Stromal cell of bone marrow (primary cell): ENCODE results near the gene RNF169.

Source experiments
- DNase-seq: peaks from one replicate; pipeline ENCODE4 v3.0.0-alpha.2; 2012; ENCODE audit warnings: low read depth

RNF169 gene, protein sequence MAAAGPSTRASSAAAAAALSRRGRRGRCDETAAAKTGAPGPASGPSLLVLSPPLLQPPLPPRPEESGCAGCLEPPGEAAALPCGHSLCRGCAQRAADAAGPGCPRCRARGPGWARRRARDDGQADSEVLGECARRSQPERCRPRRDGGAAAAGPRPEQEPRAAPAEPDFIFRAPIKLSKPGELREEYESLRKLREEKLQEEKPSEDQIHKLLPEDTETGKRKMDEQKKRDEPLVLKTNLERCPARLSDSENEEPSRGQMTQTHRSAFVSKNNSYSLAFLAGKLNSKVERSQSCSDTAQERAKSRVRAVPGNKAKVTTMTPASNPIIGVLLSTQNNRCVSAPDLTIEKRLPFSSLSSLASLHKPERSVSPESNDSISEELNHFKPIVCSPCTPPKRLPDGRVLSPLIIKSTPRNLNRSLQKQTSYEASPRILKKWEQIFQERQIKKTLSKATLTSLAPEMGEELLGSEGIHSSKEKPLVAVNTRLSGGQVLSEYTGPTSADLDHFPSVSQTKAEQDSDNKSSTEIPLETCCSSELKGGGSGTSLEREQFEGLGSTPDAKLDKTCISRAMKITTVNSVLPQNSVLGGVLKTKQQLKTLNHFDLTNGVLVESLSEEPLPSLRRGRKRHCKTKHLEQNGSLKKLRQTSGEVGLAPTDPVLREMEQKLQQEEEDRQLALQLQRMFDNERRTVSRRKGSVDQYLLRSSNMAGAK

GRCh38 chr11:74748211-74749126 lies at the start of gene RNF169:
Gene RNF169, plus strand, starts transcription at chr11:74748849. Its CDS starts 32 bp downstream, at chr11:74748881.
- peak; percentile 94 for DNase-seq

GRCh38 chr11:74699615-74700396 lies 48.8 kb upstream of the RNF169 start:
- no peak for DNase-seq

GRCh38 chr11:74701351-74701750 lies 47.3 kb upstream of the RNF169 start:
- no peak for DNase-seq

GRCh38 chr11:74702383-74703007 lies 46.2 kb upstream of the RNF169 start:
- DNase-seq = peak; percentile 49

- no peak for DNase-seq
These were observed 45.4 kb upstream of the RNF169 start for GRCh38 chr11:74703211-74703610.

GRCh38 chr11:74707182-74707581 lies 41.5 kb upstream of the RNF169 start:
- no peak for DNase-seq

GRCh38 chr11:74707602-74708510 lies 40.8 kb upstream of the RNF169 start:
- DNase-seq = no peak

DNA sequence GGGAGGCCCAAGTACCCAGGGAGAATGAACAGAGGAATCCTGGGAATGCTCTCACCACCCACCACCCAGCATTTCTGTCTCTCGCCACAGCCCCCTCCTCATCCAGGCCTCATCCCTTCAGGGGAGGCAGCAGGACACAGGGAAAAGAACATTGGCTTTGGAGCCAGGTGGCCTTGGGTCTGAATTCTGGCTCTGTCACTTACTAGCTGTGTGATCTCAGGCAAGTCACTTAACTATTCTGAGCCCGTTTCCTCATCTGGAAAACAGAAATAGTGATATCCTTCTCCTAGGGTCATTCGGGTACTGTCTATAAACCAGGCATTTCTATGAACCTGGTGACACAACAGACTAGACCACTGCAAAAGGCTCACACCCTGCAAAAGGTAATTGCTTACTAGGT lies 39.5 kb upstream of the RNF169 start:
- no peak for DNase-seq

DNA sequence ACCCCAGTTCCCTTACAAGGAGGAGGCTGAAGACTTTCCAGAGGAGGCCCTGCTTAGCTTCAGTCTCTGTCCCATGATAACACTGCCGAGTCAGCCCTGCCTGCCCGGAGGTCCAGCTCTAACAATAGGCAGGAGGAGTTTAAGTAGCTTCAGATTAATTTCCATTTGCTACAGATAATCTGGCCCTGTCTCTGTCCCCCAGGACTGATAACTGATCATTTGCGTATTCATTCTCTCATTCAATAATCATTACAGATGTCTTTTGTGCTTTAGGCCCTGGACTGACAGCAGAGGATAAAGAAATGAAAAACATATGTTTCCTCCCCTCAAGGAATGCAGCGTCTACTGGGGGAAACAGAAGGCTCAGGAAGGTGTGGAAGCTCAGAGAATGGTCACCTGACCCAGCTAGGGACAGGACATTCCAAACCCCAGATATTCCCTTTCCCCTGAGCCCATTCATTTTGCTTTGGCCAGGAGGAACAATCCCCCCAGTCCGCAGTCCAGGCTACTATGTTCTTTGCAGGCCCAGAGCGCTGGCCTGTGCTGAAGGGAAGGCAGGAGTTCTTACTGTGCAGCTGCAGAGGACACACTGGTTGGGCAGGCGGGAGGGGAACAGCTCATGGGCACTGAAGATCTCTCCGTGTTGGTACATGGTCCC lies 38.2 kb upstream of the RNF169 start:
- no peak for DNase-seq

- no peak for DNase-seq
These were observed 35.0 kb upstream of the RNF169 start for GRCh38 chr11:74713686-74714085.

GRCh38 chr11:74714904-74715303 lies 33.7 kb upstream of the RNF169 start:
- no peak for DNase-seq

DNA sequence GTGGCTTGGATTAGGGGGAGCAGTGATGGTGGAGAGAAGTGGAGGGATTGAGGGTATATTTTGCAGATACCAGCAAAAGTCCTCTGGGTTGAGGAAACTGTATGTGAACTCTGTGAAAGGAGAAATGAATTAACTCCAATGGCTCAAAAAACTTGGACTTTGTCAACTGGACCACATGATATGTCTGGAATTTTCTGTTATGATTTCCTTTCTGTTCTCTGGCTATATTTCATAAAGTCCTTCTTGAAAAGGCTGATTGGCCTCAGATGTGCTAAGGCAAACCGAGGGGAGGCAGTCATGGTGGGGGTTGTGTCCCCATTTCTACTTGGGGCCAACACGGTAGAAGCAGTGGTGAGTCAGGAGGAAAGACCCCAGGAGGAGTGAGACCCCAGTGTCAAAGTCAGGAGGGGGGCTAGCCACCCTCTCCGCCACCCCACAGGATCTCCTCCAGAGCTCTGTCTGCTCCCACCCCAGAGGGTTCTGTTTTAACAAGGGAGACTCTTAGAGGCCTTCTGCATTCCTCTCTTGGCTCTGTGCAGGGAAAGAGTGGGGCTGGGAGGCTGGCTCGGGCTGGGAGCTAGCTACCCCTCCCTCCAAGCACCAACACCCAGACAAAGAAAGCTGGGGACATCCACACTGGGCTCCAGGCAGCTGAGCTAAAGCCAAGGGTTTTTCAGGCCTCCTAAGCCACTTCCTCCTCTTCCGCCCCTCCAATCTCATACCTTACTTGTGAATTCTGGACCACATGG lies 31.3 kb upstream of the RNF169 start:
- no peak for DNase-seq

GRCh38 chr11:74719011-74719410 lies 29.6 kb upstream of the RNF169 start:
- no peak for DNase-seq

GRCh38 chr11:74720596-74721478 lies 27.8 kb upstream of the RNF169 start:
- DNase-seq = no peak

GRCh38 chr11:74721479-74721835 lies 27.2 kb upstream of the RNF169 start:
- no peak for DNase-seq

DNA sequence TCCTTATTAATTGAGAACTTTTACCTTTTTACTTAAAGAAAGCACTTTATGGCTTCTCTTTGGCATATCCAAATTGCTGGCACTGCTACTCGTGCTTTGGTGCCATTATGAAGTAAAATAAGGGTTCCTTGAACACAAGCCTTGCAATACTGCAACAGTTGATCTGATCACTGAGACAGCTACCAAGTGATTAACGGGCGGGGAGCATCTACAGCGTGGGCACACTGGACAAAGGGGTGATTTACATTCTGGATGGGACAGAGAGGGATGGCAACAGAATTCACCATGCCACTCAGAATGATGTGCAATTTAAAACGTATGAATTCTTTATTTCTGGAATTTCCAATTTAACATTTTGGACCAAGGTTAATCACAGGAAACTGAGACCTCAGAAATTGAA lies 25.1 kb upstream of the RNF169 start:
- DNase-seq = no peak

DNA sequence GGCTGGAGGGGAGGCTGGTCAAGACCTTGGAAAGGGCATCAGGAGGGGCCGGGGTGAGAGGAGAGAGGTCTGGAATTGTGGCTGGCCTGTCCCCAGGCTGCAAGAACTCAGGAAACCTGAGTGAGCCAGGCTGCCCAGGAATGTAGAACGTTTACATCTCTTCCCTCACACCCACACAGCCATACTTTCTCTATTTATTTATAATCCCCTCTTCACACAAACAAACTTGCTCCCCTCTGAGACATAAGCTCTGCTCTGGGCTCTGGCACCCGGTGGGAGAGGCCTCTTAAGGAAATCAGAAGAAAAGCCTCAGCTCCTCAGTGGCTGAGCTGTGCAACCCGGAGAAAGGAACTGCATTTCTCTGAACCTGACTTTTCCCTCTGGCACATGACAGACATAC lies 22.9 kb upstream of the RNF169 start:
- no peak for DNase-seq
